Gastrocnemius medialis (tissue), 4 donors: ENCODE data around the gene PID1.

ENCODE experiments used
- POLR2A ChIP-seq, 2 donors: fragments of 450-650 bp; IDR thresholded peaks; one replicate each; pipeline ENCODE4 v1.6.1; 2017; ENCODE audit warnings: antibody characterized with exemption in 2 of 2, mild to moderate bottlenecking in 2 of 2, moderate library complexity in 2 of 2
- TF ChIP-seq, protein P1 (sequence below), 5 experiments: fragments of 450-650 bp in 3 of 5; fragments of 200-600 bp in 2 of 5; sonication (generic) in 2 of 5; IDR thresholded peaks in 4 of 5; conservative IDR thresholded peaks in 1 of 5; 1 replicate in 4 of 5; 2 replicates in 1 of 5; pipeline ENCODE4 v1.5.1; 2016 to 2019; ENCODE audit warnings: antibody characterized with exemption in 5 of 5, mild to moderate bottlenecking in 3 of 5, moderate library complexity in 3 of 5

GRCh38 chr2:229319558-229319957, 48.5 kb upstream of the PID1 start:
- no peak for TF ChIP-seq POLR2A (IDR thresholded peaks at IDR 0.05)
- TF ChIP-seq, protein P1, sequence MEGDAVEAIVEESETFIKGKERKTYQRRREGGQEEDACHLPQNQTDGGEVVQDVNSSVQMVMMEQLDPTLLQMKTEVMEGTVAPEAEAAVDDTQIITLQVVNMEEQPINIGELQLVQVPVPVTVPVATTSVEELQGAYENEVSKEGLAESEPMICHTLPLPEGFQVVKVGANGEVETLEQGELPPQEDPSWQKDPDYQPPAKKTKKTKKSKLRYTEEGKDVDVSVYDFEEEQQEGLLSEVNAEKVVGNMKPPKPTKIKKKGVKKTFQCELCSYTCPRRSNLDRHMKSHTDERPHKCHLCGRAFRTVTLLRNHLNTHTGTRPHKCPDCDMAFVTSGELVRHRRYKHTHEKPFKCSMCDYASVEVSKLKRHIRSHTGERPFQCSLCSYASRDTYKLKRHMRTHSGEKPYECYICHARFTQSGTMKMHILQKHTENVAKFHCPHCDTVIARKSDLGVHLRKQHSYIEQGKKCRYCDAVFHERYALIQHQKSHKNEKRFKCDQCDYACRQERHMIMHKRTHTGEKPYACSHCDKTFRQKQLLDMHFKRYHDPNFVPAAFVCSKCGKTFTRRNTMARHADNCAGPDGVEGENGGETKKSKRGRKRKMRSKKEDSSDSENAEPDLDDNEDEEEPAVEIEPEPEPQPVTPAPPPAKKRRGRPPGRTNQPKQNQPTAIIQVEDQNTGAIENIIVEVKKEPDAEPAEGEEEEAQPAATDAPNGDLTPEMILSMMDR (IDR thresholded peaks at IDR 0.05 in 4 of 5, conservative IDR thresholded peaks at IDR 0.05 in 1 of 5) = no peak
